GF-D8 (cell line): ENCODE data around the gene RNLS.

ENCODE experiments used
- DNase-seq: peaks from one replicate; lab custom pipeline; 2025; lab: John Stamatoyannopoulos, UW

RNLS gene

DNA sequence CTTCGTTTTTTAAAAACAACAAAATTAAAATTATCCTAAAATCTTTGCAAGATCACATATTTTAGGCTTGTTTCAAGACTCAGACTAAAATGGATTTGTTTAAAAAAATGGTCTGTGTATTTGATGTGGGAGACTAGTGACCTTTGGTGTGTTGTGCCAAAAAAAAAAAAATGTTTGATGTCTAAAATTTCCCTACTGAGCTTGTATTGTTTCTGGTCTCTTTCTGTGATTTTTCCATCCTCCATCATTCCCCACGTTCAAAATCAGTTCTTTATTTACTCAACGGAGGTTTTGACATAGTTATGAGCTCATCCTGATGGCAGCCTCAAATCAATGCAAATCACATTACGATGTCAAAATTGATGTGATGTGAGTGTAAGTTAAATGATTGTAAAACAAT is 326.2 kb downstream of the RNLS start:
- no peak for DNase-seq

DNA sequence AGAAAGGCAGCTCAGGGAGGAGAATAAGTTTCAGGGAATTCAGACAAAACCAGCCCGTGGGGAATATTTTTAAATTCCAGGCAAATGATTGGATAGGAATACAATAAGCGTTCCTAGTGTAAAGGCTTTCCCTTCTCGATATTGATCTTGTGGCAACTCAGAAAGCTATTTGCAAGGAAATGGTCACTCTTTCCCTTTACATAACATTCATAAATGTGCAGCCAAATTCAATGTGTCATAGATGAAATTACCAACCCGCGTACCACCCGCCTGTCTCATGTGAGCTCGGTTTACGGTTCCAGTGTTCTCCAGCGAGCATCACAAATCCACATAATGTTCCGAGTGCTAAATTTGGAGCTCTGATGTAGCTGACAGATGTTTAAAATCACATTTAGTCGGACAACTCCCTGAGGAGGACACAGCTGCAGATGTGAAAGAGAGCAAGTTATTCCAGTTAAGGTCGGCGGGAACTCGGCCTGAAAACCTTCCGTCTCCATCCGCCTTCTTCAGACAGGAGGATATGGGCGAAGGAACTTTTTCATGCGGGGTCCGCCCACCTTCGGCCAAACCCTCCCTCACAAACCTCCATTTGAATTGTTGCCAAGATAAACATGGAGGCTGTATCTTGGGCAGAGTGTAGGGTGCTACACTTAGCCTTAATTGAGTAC is 327.0 kb downstream of the RNLS start:
- DNase-seq, result no peak

DNA sequence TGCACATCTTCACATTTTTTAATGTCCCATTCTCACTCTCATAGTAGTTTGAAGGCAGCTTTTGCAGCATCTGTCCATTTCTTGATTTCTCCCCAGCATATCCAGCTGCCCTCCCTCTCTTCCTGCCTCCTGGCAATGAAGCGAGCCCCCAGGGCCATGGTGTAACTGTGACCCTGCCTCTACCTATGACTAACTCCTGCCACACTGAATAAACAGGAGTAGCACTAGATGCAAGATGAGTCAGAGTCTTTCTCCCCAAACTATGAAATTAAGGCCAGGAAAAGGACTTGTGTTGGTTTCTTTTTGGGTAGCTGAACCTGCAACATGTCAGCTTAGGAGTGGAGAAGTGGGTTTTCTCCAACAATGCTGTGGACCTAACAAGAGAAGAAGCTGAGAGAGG is 329.0 kb downstream of the RNLS start:
- no peak for DNase-seq

DNA sequence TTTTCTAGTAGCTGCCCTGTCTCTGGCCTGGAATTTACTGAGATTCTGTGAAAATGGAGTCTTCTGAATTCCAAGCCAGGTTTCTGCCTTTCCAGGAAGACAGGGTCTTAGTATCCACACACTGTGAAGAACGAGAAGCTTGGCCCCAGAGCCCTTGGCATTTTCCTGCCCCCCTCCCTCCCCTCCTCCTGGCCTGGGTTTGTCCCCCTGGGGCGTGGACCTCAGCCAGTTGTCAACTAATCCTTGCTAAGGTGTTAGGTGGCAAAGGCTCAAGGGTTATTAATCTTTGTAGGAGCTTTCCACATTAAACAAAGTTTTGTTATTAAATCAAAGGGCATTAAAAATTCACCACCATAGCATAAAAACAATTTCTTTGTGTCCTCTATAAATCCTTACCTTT is 329.5 kb downstream of the RNLS start:
- DNase-seq, result no peak

DNA sequence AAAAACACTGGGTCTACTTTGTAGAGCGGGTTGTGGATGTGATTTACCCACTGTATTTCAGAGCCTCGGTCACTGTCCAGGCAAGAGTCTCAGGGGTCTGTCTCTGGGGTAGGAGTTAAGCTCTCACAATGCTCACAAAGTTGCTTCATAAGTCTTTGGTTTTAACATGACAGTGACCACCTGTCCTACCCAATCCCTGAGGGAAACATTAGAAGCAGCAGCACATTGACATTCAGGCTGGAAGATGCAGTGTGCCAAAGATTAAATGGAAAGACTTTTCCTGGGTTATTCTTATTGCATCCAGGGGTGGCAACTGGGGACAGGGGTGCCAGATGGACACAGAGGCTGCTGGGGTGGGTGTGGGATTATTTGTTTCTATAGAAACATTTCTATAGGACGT is 330.0 kb downstream of the RNLS start:
- no peak for DNase-seq

DNA sequence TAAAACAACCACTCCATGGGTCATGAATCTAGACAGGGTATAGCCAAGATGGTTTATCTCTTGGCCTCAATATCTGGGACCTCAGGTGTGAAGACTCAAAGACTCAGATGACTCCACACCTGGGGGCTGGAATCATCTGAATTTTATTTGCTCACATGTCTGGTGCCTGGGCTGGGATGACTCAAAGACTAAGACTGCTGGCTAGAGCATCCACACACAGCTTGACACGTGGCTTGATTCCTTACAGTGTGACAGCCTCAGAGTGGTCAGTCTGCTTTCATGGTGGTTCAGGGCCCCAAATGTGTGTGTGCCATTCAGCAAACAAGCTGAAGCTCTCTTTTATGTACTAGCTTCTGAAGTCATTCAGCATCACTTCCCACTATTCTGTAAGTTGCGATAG is 333.7 kb downstream of the RNLS start:
- no peak for DNase-seq

DNA sequence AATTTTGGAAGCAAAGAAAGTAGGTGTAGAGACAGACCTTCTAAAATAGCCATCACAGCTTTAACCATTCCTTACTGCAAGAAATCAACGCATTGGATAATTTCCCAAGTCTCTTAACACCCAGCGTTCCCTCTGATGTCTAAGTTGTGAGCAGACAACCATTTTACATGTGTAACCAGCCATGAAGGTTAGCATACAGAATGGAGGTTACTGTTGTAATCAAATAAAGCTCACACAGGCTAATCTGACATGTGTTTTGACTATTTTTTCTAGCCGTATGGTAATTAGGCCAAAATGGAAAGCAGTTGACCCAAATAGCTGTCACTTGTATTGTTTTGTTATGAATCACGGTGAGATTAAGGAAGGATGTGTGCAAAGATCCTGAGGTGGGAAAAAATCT is 336.4 kb downstream of the RNLS start:
- no peak for DNase-seq

DNA sequence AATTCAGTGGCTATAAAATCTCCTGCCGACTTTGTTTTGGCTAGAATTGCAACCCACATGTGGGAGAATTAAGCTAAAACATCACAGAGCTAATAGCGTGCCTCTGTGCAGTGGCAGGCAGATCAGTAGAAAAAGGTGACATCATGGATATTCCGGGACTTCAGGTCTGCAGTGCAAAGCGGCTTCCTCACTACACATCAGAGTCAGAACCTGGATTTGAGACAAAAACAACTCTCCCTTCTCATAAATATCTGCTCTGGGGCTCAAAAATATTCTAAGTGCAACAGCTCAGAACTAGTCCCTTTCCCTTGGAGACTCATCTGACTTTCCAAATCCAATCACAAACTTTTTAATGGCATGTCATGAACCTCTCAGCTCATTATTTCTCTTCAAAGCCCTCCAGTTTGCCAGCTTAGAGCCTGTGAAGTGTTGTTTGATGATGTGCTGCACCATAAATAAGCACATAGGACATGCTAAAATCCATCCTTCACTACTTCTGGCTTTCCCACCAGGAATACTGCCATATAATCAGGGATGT is 337.1 kb downstream of the RNLS start:
- DNase-seq, result no peak

DNA sequence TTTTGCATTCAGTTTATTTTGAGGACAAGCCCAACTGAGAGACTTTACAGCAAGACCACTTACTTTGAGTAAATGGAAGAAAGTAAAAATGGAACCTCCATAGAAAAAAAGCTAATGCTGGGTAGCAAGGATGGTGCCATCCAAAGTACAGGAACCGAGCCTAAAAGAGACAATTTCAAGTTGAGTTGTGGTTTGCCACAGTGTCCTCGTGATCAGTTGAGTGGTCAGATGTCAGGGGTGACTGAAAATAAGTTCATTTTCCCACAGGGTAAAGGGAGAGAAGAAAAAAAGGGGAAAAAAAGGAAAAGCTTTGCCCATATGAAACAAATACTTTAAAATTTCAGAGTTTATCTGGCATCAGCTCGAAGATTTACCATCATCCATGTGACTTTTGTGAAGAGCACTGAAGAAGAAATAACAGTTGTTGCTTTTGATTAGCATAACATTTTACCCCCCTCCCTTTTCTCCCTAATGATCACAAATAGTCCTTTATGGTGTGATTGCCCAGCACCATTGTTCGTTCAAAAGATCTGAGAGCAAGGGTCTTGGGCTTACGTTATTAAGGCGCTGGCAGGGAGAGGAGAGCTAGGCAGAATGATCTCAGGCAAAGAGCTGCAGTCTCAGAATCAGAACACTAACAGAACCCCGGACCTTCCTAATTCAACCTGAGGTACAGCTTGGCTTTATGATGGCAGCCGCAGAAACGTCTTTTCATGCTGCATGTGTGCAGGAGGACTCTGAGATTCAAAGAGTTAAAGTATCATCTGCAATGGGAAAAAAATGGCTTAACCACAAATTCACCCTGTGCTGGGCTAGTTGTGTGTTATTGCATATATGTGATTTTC is 338.1 kb downstream of the RNLS start:
- no peak for DNase-seq

DNA sequence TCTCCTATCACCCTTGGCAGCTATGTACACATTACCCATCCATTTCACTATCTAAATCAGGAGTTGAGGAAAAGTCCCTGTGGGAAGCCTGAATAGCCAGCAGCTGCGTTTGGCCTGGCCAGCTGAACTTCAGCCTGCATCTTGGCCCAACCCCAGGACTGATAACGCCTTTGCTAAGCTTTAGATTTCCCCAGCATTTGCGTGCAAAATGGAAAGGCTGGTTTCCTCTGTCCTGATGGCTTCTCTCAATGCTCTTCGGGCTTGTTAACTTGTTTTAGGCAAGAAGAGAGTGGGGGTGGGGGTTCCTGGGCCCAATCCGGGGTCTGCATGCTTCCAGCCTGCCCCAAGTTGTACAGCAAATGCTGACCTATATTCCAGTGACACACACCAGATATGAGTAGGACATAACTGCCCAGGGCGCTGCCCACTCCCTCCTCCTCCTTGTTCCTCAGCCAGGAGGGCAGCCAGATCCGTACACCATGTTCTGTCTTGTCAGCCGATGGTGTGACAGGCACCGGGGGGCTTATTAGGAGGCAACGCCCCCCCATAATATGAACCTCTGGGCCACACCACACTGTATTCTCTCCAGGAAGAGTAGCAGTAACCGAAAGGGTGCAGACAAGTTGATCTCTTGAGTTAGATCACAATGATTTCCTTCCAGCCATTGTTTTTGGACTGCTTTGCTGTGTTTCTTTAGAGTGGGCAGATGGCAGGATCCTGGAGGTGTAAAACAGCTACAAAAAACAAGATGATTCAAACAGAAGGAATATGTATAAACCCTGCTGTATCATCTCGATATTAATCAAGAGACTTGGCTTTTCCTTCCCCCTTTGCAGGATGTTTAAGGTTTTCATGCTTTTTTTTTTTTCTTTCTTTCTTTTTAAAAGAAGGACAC is 339.0 kb downstream of the RNLS start:
- DNase-seq, result no peak

DNA sequence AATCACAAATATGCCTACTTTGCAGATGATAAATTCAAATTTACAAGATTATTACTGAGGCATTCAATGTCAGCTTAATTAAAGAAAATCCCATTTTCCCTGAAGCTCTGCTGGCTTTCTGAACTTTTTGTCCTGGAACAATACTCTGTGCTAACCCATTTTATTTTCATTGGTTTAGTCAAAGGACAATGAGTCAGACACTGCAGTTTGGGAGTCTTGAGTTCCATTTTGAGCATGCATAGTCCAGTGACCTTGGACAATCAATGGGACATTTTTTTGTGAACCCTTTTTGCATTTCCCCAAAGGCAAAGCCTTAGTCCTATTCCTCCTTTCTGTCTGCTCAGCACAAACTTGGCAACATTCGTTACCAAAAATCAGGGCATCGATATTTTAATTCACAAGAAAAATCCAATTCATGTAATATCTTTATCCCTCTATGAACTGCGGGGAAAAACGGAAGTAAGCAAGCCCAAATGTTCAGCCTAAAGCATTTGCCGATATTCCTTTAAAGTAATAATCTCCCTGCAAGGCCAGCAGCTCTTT is 339.8 kb downstream of the RNLS start:
- DNase-seq, result no peak

DNA sequence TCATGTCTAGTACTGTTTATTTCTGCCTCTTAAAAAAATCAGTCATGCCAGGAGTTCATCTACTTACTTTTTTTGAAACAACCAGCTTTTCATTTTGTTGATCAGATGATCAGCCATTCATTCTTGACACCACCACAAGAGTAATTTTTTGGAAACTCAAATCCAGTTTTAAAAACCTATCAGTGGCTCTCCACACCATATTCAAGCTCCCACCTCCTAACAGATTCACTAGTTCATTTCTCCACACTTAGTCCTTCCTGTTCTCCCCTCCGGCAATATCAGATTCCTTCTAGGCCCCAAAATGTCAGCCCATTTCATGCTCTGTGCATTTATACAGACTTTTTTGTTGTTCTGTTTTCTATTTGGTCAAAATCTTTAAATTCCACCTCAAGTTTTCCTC is 341.6 kb downstream of the RNLS start:
- no peak for DNase-seq

DNA sequence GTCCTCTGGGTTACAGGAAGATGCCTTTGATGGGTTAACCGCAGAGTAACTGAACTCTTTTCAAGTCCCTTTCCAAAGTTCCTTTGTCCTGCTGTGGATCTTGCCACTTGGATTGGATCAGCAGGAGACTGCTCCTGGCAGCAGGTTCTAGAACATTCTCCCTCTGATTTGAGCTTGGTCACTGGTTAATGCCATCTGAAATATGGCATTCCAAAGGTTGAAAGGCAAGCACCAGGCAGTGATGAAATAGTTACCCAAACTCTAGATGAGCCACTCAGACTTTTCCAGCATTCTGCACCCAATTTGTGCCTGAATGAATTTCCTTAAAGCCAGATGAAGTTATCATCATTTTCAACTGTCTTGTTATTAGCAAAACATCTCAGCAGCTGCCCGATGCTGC is 343.9 kb downstream of the RNLS start:
- DNase-seq, result no peak

DNA sequence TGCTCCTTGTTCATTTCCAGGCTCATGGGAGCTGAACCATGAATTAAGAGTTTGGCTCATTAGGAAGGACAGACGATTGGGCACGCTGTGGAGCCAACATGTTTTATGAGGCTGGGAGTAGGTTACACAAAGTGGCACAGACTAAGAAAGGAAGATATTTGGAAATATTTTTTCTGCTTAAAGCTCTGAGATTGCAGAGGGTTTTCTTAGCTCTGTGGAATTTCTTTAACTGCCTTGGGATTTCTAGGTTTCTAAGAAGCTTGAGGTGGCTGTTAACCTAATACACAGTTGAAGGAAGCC is 344.6 kb downstream of the RNLS start:
- DNase-seq, result no peak

DNA sequence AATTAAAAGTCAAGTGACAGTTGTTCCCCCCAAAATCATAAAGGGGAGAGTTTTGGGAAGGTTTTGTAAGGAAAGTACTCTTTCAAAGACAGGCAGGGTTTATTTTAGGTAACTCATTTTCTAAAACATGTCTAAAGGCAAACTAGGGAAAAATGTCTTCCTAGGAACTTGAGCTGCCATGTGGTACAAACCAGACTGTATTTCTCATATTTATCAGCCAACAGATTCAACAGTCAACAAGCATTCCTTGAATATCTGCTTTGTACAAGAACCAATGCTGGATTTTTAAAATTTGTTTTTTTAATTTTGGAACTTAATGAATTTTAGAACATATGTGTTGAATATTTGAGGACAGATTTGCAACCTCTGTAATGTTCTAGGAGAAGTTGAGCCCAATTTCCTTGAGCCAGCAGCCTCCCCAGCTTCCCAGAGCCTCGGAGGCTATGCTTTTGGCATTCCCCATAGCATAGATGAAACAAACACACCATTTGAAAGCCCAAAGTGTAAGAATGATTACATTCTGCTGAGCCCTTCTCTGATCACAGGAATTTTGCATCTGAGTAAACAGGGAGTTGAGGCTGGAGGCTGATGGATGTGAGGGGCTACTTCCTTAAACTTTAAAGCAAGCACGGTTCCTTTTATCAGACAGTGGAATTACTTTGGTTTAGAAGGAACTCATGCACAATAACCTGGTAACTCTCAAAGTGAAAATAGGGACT is 345.1 kb downstream of the RNLS start:
- DNase-seq, result no peak

DNA sequence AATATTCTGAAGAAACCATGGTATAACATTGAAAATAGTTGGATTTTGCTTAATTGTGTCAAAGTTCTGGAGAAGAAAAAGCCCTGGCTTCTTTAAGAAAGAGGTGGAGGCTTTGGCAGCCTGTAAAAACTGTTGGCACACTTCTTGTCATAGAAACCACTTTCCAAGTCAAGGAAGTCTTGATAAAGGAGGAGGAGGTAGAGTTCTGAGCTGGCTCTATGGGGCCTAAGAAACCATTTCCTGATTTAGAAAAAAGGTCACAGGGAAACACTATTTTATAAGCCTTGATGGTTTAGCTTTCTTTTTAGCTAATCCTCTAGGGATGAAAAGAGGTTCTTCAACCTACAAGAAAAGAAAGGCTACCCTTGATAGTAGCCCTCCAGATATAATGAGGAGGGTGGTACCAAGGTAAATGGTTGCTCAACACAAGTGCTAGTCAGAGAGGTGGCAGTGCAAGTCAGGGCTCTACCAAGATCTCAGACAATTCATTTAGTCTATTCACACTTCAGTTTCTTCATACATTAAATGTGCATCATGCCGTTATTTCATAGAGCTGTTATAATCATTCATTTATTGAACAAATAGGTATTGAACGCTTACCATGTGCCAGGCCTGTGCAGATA is 346.9 kb downstream of the RNLS start:
- no peak for DNase-seq

DNA sequence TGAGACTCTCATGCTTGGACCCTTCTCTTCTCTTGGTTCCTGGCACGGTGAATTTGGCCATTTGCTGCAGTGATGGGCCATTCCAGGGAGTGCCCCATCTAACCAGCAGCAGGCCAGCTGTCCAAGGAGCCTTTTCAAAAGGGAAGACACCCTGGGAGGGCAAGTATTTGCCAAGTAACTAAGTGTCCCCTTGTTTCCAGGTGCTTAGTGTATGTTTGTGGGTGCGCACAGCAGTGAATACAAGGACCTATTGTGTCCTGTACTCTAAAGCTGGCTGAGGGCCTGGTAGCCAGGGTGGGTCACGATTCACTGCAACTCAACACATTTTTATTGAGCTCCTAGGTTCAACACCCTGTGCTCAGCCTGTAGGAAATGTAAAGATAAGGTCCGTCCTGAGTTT is 348.8 kb downstream of the RNLS start:
- DNase-seq, result no peak

DNA sequence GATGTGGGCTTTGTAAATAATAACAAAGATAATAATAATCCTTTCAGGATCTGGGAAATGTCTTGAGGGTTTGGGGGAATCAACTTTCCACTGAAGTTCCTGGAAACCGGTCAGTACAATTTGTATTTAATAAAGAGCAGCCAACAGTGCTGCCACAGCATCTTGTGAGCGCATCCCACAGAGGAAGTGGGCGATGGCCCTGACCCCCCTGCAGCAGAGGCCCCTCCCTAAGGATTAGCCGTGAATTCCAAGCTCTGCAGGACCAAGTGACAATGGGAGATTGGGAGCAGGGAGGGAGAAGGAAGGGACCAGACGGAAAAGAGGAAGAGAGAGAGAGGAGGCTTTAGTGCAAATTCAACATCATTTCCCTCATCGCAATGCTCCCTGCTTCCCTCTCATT is 349.2 kb downstream of the RNLS start:
- no peak for DNase-seq

DNA sequence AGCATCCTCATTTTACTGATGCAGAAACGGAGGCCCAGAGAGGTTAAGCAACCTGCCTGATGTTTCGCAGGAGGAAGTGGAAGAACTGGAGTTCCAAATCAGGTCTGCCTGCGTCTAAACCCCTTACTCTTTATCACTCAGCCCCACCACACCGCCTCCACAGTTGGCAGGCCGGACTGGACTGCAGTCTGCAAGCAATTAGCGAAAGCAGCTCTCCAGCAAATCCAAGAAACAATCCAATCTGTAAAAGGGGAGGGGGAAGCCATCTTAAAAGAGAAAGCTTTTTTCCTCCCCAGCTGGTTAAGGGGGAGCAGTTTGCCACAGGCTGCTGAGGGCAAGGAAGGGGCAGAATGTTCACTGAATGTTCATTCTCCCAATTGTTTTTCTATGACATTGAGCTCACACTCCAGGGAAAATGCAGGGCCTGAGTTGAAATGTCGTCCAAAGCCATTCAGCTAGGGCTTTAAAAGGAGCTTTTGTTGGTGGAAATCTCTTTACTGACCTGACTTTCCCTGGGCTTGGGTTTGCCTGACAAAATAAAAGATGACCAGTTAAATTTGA is 350.1 kb downstream of the RNLS start:
- no peak for DNase-seq

DNA sequence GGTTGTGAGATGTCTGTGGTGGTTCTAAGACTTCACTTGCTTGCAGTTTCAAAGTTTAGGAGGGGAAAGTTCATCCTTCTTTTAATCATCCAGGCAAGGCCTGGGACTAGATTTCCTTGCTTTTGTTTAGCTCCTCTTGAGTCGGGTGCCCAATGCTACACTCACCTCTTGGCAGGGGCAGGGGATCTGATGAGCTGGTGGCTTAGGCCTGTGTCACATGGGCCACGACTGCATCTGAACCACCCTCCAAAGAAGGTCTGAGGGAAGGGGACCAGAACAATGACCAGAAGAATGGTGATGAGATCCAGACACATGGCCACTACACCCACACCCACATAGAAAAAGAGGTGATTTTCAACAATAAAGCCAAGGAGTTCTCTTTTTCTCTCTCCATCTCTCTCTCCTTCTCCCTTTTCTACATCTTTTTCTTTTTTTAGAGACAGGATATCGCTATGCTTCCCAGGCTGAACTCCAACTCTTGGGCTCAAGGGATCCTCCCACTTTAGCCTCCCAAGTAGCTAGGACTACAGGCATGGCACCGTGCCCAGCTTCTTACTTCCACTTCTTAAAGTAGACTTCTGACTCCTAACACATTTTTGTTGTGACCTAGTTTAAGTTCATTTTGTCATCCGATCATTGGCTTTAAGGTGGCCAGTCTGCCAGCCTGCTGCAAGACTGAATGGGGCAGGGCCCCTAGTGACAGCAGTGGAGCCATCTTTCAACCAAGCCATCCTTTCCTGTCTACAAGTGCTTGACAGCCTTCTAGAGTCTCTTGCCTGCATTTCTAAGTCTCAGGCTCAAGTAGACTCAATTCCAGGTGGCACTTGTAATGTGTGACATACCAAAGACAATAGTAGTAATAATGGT is 350.9 kb downstream of the RNLS start:
- DNase-seq, result no peak
